Neural progenitor cell (in vitro differentiated cells): ENCODE results near the gene IL4I1. TPM values are rescaled to one million over a fixed set of nuclear protein-coding genes. Genes with fewer than 3 reads are reported as not detected.
A peak's percentile ranks its signal among the peaks of the same experiment; 100 is the strongest.
"Not testable (repeated sequence)": the region's sequence is repeated elsewhere in the genome, so short reads cannot be mapped to it uniquely, and the experiment has no call there.

Experiments
- DNase-seq: peaks from one replicate; pipeline ENCODE4 v3.0.0-alpha.2; 2016; ENCODE audit warnings: low spot score
- H2AFZ ChIP-seq: fragments of 200-600 bp; sonication (generic); replicated peaks from 2 replicates; pipeline ENCODE4 v1.6.1; 2016; ENCODE audit warnings: antibody characterized with exemption
- H3F3A ChIP-seq: fragments of 200-600 bp; sonication (generic); 2 replicates; pipeline ENCODE4 v1.6.1; 2016; ENCODE audit warnings: antibody characterized with exemption, low read depth
- H3K27ac ChIP-seq: fragments of 200-600 bp; sonication (generic); 2 replicates; pipeline ENCODE4 v1.5.1; 2016; ENCODE audit warnings: mild to moderate bottlenecking
- H3K27me3 ChIP-seq: fragments of 200-600 bp; sonication (generic); 2 replicates; pipeline ENCODE4 v1.6.1; 2016; ENCODE audit warnings: mild to moderate bottlenecking, moderate library complexity
- H3K36me3 ChIP-seq: fragments of 200-600 bp; sonication (generic); 2 replicates; pipeline ENCODE4 v1.5.1; 2016
- H3K4me1 ChIP-seq: fragments of 200-600 bp; sonication (generic); 2 replicates; pipeline ENCODE4 v1.6.1; 2016; ENCODE audit warnings: mixed run types
- H3K4me2 ChIP-seq: fragments of 200-600 bp; sonication (generic); 2 replicates; pipeline ENCODE4 v1.6.1; 2016
- H3K4me3 ChIP-seq: fragments of 200-600 bp; sonication (generic); 2 replicates; pipeline ENCODE4 v1.5.1; 2016
- H3K79me2 ChIP-seq: fragments of 200-600 bp; sonication (generic); 2 replicates; pipeline ENCODE4 v1.6.1; 2016; ENCODE audit warnings: low read depth
- H3K9ac ChIP-seq: fragments of 200-600 bp; sonication (generic); 2 replicates; pipeline ENCODE4 v1.6.1; 2016
- H3K9me3 ChIP-seq: fragments of 200-600 bp; sonication (generic); 2 replicates; pipeline ENCODE4 v1.5.1; 2016; ENCODE audit warnings: low read depth
- H4K20me1 ChIP-seq: fragments of 200-600 bp; sonication (generic); 2 replicates; pipeline ENCODE4 v1.6.1; 2016; ENCODE audit warnings: low read depth
- H3K27ac Mint-ChIP-seq: 3 replicates; pipeline ENCODE4 v1.8.0; 2021; ENCODE audit warnings: mixed read lengths
- H3K27me3 Mint-ChIP-seq: 2 replicates; pipeline ENCODE4 v1.8.0; 2022; ENCODE audit warnings: low read depth, mild to moderate bottlenecking, inconsistent platforms, moderate library complexity, mixed read lengths; ENCODE audit not compliant: insufficient read depth
- H3K36me3 Mint-ChIP-seq: 3 replicates; pipeline ENCODE4 v1.8.0; 2021; ENCODE audit warnings: mixed read lengths
- H3K4me1 Mint-ChIP-seq: 3 replicates; pipeline ENCODE4 v1.8.0; 2021; ENCODE audit warnings: mixed read lengths
- H3K4me3 Mint-ChIP-seq: 3 replicates; pipeline ENCODE4 v1.8.0; 2021; ENCODE audit warnings: mild to moderate bottlenecking, moderate library complexity, mixed read lengths
- H3K9me3 Mint-ChIP-seq: 3 replicates; pipeline ENCODE4 v1.8.0; 2020; ENCODE audit warnings: mixed read lengths
- CTCF ChIP-seq: fragments of 200-600 bp; sonication (generic); IDR thresholded peaks from 2 replicates; pipeline ENCODE4 v1.5.1; 2017; ENCODE audit warnings: antibody characterized with exemption, mild to moderate bottlenecking
- EZH2 ChIP-seq: fragments of 200-600 bp; sonication (generic); IDR thresholded peaks from 2 replicates; pipeline ENCODE4 v1.6.1; 2017; ENCODE audit warnings: antibody characterized with exemption, mild to moderate bottlenecking, moderate library complexity
- EZH2phosphoT487 ChIP-seq: fragments of 200-600 bp; sonication (generic); IDR thresholded peaks from 2 replicates; pipeline ENCODE4 v1.6.1; 2017; ENCODE audit warnings: antibody characterized with exemption
- total RNA-seq: library from RNA; depleted of rRNA; stranded (reverse); fragments of >200 nt; gene quantifications from 2 replicates; pipeline ENCODE4 v1.2.3, GENCODE V29; 2015; ENCODE audit warnings: low replicate concordance

The IL4I1 gene, protein sequence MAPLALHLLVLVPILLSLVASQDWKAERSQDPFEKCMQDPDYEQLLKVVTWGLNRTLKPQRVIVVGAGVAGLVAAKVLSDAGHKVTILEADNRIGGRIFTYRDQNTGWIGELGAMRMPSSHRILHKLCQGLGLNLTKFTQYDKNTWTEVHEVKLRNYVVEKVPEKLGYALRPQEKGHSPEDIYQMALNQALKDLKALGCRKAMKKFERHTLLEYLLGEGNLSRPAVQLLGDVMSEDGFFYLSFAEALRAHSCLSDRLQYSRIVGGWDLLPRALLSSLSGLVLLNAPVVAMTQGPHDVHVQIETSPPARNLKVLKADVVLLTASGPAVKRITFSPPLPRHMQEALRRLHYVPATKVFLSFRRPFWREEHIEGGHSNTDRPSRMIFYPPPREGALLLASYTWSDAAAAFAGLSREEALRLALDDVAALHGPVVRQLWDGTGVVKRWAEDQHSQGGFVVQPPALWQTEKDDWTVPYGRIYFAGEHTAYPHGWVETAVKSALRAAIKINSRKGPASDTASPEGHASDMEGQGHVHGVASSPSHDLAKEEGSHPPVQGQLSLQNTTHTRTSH
- total RNA-seq, result 0.56 TPM in 1 of 2 replicates, not detected in the other

DNA sequence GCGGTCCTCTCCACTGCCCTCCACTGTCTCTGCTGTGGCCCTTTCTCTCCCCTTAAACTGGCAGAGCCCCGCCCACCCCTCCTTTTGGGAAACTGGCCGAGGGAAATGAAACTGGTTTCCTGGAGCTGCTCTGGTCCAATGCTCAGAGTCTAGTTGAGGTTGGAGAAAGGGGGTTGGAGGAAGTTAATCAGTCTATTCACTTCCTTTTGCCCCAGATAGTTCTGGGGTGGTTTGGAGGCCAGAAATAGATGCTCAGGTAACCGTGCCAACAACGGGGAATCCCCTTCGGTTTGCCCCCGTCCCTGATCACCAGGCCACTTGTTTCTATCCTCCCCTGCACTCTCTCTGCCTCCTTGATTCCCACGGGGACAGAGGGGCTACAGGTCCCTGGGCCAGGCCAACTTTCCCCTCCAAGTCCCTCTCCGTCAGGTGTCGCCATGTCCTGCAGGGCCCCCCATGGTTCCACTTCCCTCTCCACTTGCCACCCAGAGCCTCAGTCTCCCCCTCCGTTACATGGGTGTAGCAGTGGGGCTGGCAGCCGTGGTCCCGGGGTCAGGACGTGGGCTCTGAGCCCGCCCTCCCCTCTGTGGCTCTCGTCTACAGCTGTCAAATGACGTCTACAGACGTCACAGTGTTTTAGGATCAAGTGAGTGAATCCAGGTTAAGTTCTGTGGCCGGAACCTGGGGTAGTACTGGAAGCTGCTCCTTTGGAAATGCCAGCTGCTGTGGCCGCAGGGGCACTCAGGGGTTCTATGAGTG lies at the start of gene IL4I1:
TSS of gene IL4I1 (minus strand) at position 25 of the 759 bp plus-strand sequence. CDS start 727 bp downstream, outside the sequence.
- Mint-ChIP-seq H3K4me1 (peaks cover 15% of the 10 kb centered on the region), H3K27ac (peak within 1 kb of the TSS; percentile 62), H3K9me3 (no peaks in the 10 kb centered on the region), H3K36me3 (no peaks in the 10 kb centered on the region), H3K4me3 (peak within 1 kb of the TSS; percentile 48), H3K27me3 (peaks cover 19% of the 10 kb centered on the region)
- no peaks in the 10 kb centered on the region for H3K9me3 ChIP-seq
- no peaks in the 10 kb centered on the region for H3K27me3 ChIP-seq
- H2AFZ ChIP-seq, result no peak within 1 kb of the TSS
- no peak within 1 kb of the TSS for H3K4me3 ChIP-seq
- no peaks in the 10 kb centered on the region for H4K20me1 ChIP-seq
- no peaks in the 10 kb centered on the region for H3K79me2 ChIP-seq
- no peak for DNase-seq
- no peak within 1 kb of the TSS for H3K4me2 ChIP-seq
- no peak within 1 kb of the TSS for H3K27ac ChIP-seq
- TF ChIP-seq EZH2, result no peak
- no peak for TF ChIP-seq EZH2phosphoT487
- TF ChIP-seq CTCF, result no peak
- no peak within 1 kb of the TSS for H3K9ac ChIP-seq
- no peaks in the 10 kb centered on the region for H3K4me1 ChIP-seq
- H3F3A ChIP-seq, result no peaks in the 10 kb centered on the region
- H3K36me3 ChIP-seq, result no peaks in the 10 kb centered on the region

- Histone ChIP-seq H3K4me3 (no peak overlapping the region), H3K79me2 (no peaks in the 10 kb centered on the region), H3F3A (no peaks in the 10 kb centered on the region), H4K20me1 (no peaks in the 10 kb centered on the region), H2AFZ (no peak overlapping the region), H3K9me3 (no peaks in the 10 kb centered on the region), H3K36me3 (no peaks in the 10 kb centered on the region), H3K4me1 (no peaks in the 10 kb centered on the region), H3K4me2 (no peak overlapping the region), H3K27ac (no peak overlapping the region), H3K27me3 (peaks cover 7% of the 10 kb centered on the region), H3K9ac (no peak overlapping the region)
- Mint-ChIP-seq H3K36me3 (no peaks in the 10 kb centered on the region), H3K4me3 (no peak overlapping the region), H3K27me3 (peaks cover 3% of the 10 kb centered on the region), H3K9me3 (no peaks in the 10 kb centered on the region), H3K27ac (no peak overlapping the region), H3K4me1 (peaks cover 19% of the 10 kb centered on the region)
- DNase-seq, result no peak
- TF ChIP-seq EZH2phosphoT487 (no peak), CTCF (no peak), EZH2 (no peak)
Observed at GRCh38 chr19:49946415-49946814, 49.7 kb upstream of the IL4I1 start.

DNA sequence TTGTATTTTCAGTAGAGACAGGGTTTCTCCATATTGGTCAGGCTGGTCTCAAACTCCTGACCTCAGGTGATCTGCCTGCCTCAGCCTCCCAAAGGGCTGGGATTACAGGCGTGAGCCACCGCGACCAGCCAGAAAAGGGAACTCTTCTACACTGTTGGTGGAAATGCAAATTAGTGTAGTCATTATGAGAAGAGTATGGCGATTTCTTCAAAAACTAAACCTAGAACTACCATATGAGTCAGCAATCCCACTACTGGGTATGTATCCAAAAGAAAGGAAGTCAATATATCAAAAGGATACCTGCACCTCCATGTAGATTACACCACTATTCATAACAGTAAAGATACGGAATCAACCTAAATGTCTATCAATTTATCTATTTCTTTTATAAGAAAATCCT lies 47.9 kb upstream of the IL4I1 start:
- not testable (repeated sequence) for H3K36me3 ChIP-seq, H2AFZ ChIP-seq, H3K4me3 Mint-ChIP-seq, H3K4me2 ChIP-seq, H3K9me3 Mint-ChIP-seq, H3K36me3 Mint-ChIP-seq, H3K4me3 ChIP-seq, H3K27ac ChIP-seq, H3K27ac Mint-ChIP-seq, H3F3A ChIP-seq, H3K9ac ChIP-seq, H3K27me3 Mint-ChIP-seq, DNase-seq, H3K79me2 ChIP-seq, H3K4me1 ChIP-seq, H4K20me1 ChIP-seq, H3K27me3 ChIP-seq, H3K9me3 ChIP-seq
- H3K4me1 Mint-ChIP-seq, result peaks cover 20% of the 10 kb centered on the region
